Activated CD4-positive, alpha-beta T cell treated with anti-CD3 and anti-CD28 coated beads, Interleukin-2, amount 50 U/mL, for 24 hours (primary cell): ENCODE measurements around the gene FGD2.
"Not testable (repeated sequence)": the region's sequence is repeated elsewhere in the genome, so short reads cannot be mapped to it uniquely, and the experiment has no call there.

Source experiments
- DNase-seq, 2 donors: peaks; one replicate each; pipeline ENCODE4 v3.0.0-alpha.2; 2020; ENCODE audit warnings: low read depth in 1 of 2, low spot score in 1 of 2

The FGD2 gene

GRCh38 chr6:37057678-37058077 lies 52.2 kb downstream of the FGD2 start:
- no peak for DNase-seq

- no peak for DNase-seq
These were observed 52.7 kb downstream of the FGD2 start for GRCh38 chr6:37058084-37058586.

GRCh38 chr6:37058984-37059343 lies 53.5 kb downstream of the FGD2 start:
- not testable (repeated sequence) for DNase-seq

- DNase-seq: no peak
These were observed 54.1 kb downstream of the FGD2 start for GRCh38 chr6:37059344-37060194.

GRCh38 chr6:37060195-37060559 lies 54.7 kb downstream of the FGD2 start:
- no peak for DNase-seq

- DNase-seq: no peak
These were observed 55.8 kb downstream of the FGD2 start for GRCh38 chr6:37061157-37061804.

- DNase-seq: no peak
These were observed 57.0 kb downstream of the FGD2 start for GRCh38 chr6:37062424-37062823.

GRCh38 chr6:37068356-37069270 lies 63.2 kb downstream of the FGD2 start:
- no peak for DNase-seq

GRCh38 chr6:37069639-37070038 lies 64.2 kb downstream of the FGD2 start:
- DNase-seq: no peak

- no peak for DNase-seq
These were observed 67.1 kb downstream of the FGD2 start for GRCh38 chr6:37072526-37072925.

GRCh38 chr6:37074053-37074827 lies 68.8 kb downstream of the FGD2 start:
- DNase-seq: no peak

- no peak for DNase-seq
These were observed 71.9 kb downstream of the FGD2 start for GRCh38 chr6:37077191-37077904.

- DNase-seq: no peak
These were observed 72.4 kb downstream of the FGD2 start for GRCh38 chr6:37077905-37078296.
